Bone marrow (tissue), 2 donors: ENCODE data around the gene CERS3.

Experiments
- DNase-seq, 2 donors: peaks; one replicate each; lab custom pipeline; 2025; lab: John Stamatoyannopoulos, UW

CERS3 gene

DNA sequence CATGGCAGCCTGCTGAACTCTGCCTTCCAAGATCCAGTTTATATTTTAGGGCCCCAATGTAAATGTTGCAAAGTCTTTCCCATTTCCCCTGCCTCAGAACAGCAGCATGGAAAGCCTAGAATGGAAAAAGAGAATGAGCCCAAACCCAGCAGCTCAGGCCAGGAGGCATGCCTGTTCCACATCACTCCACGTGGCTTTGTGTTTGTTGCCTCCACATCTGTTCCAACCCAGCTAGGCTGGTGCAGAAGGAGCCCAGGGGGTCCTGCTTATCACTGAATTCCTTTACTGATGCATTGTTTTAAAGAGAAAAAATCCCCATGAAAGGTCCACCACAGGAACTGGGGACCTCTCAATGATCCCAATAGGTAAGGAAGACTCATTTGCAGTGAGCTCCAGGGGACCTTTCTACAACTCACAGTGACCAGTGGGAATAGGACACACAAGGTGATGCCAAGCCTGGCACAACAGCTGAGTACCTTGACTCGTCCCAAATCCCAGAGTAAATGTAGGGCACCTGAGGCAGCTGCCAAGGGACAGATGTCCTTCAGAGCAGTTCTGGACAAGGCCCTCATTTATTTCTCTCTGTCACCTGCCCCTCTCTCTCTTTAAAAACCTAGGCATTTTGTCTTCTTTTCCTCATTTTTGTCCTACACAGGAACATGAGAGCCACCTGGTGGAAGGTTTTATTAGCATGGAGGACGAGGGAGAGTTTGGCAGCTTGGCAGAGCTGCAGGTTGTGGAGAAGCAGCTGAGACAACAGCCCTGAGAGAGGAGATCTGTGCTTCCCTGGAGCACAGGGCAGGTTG, 145.2 kb downstream of the CERS3 start:
- DNase-seq = no peak

- DNase-seq = no peak
These were observed 154.8 kb downstream of the CERS3 start for GRCh38 chr15:100373942-100374341.

DNA sequence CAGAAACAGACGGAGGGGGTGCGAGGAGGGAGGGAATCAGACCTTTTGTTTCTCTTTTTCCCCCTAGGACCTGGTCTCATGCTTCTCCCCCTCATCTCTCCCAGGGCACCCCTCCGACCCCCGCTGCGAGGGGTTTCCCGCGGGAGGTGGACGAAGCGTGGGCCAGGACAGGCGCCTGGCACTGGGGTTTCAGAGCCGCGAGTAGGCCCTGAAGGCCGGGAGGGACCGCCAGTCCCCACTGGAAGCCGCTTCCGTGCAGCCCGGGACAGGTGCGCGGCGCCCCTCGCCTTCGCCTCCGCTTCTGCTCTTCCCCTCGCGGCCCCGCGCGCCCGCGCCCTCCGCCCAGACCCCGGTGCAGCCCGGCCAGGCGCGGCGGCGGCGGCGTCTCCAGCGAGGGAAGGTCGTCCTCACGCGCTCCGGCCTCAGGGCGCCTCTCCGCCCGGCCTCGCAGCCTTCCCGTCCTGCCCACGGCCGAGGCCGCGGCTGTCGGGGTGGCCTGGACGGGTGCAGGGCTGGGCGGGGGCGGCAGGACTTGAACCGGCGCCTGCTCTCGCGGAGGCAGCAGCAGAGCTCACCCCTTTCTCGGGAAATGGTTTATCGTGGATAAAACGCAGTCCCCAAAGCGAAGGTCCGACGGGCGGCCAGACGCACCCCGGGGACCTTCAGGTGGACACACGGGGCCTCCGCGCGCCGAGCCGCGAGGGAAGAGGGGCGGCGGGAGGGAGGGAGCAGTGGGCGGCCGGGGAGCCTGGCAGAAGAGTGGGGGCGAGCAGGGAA, 155.4 kb downstream of the CERS3 start:
- no peak for DNase-seq

GRCh38 chr15:100372739-100373119, 156.0 kb downstream of the CERS3 start:
- DNase-seq = no peak

GRCh38 chr15:100355342-100355741, 173.4 kb downstream of the CERS3 start:
- DNase-seq = no peak

- DNase-seq = no peak
These were observed 175.3 kb downstream of the CERS3 start for GRCh38 chr15:100353449-100353848.

- no peak for DNase-seq
These were observed 178.1 kb downstream of the CERS3 start for GRCh38 chr15:100350434-100351226.
